Hepatocyte (in vitro differentiated cells): ENCODE measurements around the gene ATP8A2. TPM values are rescaled to one million over a fixed set of nuclear protein-coding genes. Genes with fewer than 3 reads are reported as not detected.

Experiments
- DNase-seq: peaks from one replicate; pipeline ENCODE4 v3.0.0-alpha.2; 2016; ENCODE audit warnings: low spot score
- H2AFZ ChIP-seq: fragments of 200-600 bp; sonication (generic); 2 replicates; pipeline ENCODE4 v1.6.0; 2016; ENCODE audit warnings: antibody characterized with exemption, mild to moderate bottlenecking
- H3K27ac ChIP-seq: fragments of 200-600 bp; sonication (generic); 2 replicates; pipeline ENCODE4 v1.5.1; 2016; ENCODE audit warnings: mild to moderate bottlenecking
- H3K27me3 ChIP-seq: fragments of 200-600 bp; sonication (generic); 2 replicates; pipeline ENCODE4 v1.6.1; 2016
- H3K36me3 ChIP-seq: fragments of 200-600 bp; sonication (generic); replicated peaks from 2 replicates; pipeline ENCODE4 v1.5.1; 2016; ENCODE audit warnings: low read depth; ENCODE audit not compliant: insufficient read depth
- H3K4me1 ChIP-seq: fragments of 200-600 bp; sonication (generic); 2 replicates; pipeline ENCODE4 v1.5.1; 2016; ENCODE audit warnings: mild to moderate bottlenecking, moderate library complexity; ENCODE audit not compliant: insufficient read depth
- H3K4me2 ChIP-seq: fragments of 200-600 bp; sonication (generic); 2 replicates; pipeline ENCODE4 v1.6.0; 2016
- H3K4me3 ChIP-seq: fragments of 200-600 bp; sonication (generic); 2 replicates; pipeline ENCODE4 v1.5.1; 2016; ENCODE audit warnings: mild to moderate bottlenecking
- H3K79me2 ChIP-seq: fragments of 200-600 bp; sonication (generic); 2 replicates; pipeline ENCODE4 v1.6.0; 2017; ENCODE audit warnings: mild to moderate bottlenecking
- H3K9me2 ChIP-seq: fragments of 200-600 bp; sonication (generic); replicated peaks from 2 replicates; pipeline ENCODE4 v1.6.0; 2017; ENCODE audit warnings: mild to moderate bottlenecking; ENCODE audit not compliant: insufficient read depth
- H3K9me3 ChIP-seq: fragments of 200-600 bp; sonication (generic); 2 replicates; pipeline ENCODE4 v1.5.1; 2016; ENCODE audit warnings: low read depth, mild to moderate bottlenecking
- H4K20me1 ChIP-seq: fragments of 200-600 bp; sonication (generic); 2 replicates; pipeline ENCODE4 v1.6.0; 2016; ENCODE audit warnings: mild to moderate bottlenecking; ENCODE audit not compliant: insufficient read depth, poor library complexity, severe bottlenecking
- EZH2 ChIP-seq: fragments of 200-600 bp; sonication (generic); IDR thresholded peaks from 2 replicates; pipeline ENCODE4 v1.6.1; 2016; ENCODE audit warnings: antibody characterized with exemption, mild to moderate bottlenecking, borderline replicate concordance
- EZH2phosphoT487 ChIP-seq: fragments of 200-600 bp; sonication (generic); IDR thresholded peaks from one replicate; pipeline ENCODE4 v1.6.1; 2018; ENCODE audit warnings: antibody characterized with exemption, mild to moderate bottlenecking, low read depth, moderate library complexity; ENCODE audit not compliant: unreplicated experiment, severe bottlenecking
- WGBS: methylation state at CpG from one replicate; pipeline ENCODE4 v1.1.6; 2016; ENCODE audit warnings: low lambda C conversion rate; ENCODE audit errors: missing lambda C conversion rate; 5-methylcytosine and 5-hydroxymethylcytosine counted together
- polyA plus RNA-seq: library from polyadenylated mRNA; unstranded; fragments of >200 nt; fragmentation: Nextera tagmentation; extraction: Ambion mirVana; gene quantifications from 2 replicates; pipeline ENCODE4 v1.2.1, GENCODE V29; 2016
- total RNA-seq: library from RNA; depleted of rRNA; stranded (reverse); fragments of >200 nt; gene quantifications from 2 replicates; pipeline ENCODE4 v1.2.3, GENCODE V29; 2014
- TF ChIP-seq, protein P1 (sequence below): fragments of 200-600 bp; sonication (generic); IDR thresholded peaks from 2 replicates; pipeline ENCODE4 v1.5.1; 2016; ENCODE audit warnings: antibody characterized with exemption, mild to moderate bottlenecking; ENCODE audit not compliant: poor library complexity

ATP8A2 gene
- total and polyA plus RNA-seq, 2 experiments from 2014 or later, result 2.1 to 3.1 TPM

DNA sequence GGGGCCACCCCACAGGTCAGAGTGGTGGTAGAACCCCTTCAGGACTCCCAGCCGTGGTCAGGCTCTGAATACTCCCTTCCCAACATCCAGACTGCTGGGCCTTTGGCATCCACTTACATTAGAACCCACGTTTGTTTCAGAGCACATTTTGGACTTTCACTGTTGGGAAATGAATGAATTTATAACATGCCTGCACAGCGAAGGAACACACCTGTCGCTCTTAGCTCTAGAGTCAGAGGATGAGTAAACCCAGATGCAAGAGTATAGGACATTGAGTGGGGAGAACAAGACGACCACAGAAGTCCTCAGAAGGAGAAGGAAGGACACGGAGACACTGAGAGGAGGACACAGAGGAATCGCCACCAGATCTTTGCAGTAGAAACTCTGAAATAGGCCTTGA, 649.1 kb downstream of the ATP8A2 start:
- TF ChIP-seq, protein P1, sequence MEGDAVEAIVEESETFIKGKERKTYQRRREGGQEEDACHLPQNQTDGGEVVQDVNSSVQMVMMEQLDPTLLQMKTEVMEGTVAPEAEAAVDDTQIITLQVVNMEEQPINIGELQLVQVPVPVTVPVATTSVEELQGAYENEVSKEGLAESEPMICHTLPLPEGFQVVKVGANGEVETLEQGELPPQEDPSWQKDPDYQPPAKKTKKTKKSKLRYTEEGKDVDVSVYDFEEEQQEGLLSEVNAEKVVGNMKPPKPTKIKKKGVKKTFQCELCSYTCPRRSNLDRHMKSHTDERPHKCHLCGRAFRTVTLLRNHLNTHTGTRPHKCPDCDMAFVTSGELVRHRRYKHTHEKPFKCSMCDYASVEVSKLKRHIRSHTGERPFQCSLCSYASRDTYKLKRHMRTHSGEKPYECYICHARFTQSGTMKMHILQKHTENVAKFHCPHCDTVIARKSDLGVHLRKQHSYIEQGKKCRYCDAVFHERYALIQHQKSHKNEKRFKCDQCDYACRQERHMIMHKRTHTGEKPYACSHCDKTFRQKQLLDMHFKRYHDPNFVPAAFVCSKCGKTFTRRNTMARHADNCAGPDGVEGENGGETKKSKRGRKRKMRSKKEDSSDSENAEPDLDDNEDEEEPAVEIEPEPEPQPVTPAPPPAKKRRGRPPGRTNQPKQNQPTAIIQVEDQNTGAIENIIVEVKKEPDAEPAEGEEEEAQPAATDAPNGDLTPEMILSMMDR, result no peak
- TF ChIP-seq EZH2, result no peak
- no peak for TF ChIP-seq EZH2phosphoT487
- Histone ChIP-seq H2AFZ (no peak overlapping the region), H3K27me3 (no peaks in the 10 kb centered on the region), H3K9me3 (no peaks in the 10 kb centered on the region), H3K79me2 (no peaks in the 10 kb centered on the region), H3K9me2 (no peaks in the 10 kb centered on the region), H3K36me3 (no peaks in the 10 kb centered on the region), H3K27ac (no peak overlapping the region), H4K20me1 (no peaks in the 10 kb centered on the region), H3K4me1 (peaks cover 16% of the 10 kb centered on the region), H3K4me2 (no peak overlapping the region), H3K4me3 (no peak overlapping the region)
- no peak for DNase-seq
- 85% methylated on average over 7 of the region's 7 CpGs for WGBS

DNA sequence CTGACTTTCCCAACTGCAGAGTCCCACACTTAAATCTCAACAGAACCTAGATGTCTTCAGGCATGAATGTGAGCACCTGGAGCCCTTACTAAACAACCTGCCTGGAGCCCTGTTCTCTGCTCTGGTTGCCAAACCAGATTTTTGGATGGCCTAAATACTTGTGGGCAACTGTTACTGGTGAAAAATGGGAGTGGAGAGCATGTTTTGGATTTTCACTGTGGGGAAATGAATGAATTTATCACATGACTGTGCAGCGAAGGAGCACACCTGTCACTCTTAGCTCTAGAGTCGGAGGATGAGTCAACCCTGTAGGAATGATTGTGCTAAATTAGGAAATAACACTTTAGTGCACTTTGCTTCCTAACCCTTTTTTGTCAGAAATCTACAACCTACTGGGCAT, 649.7 kb downstream of the ATP8A2 start:
- TF ChIP-seq EZH2 (no peak), EZH2phosphoT487 (no peak)
- TF ChIP-seq, protein P1, result no peak
- H3K4me1 ChIP-seq, result peaks cover 16% of the 10 kb centered on the region
- H3K79me2 ChIP-seq, result no peaks in the 10 kb centered on the region
- no peak overlapping the region for H3K4me2 ChIP-seq
- no peaks in the 10 kb centered on the region for H3K9me2 ChIP-seq
- no peaks in the 10 kb centered on the region for H3K9me3 ChIP-seq
- no peaks in the 10 kb centered on the region for H4K20me1 ChIP-seq
- 71% methylated on average over 2 of the region's 2 CpGs for WGBS
- H3K27ac ChIP-seq, result no peak overlapping the region
- no peaks in the 10 kb centered on the region for H3K36me3 ChIP-seq
- H2AFZ ChIP-seq, result no peak overlapping the region
- DNase-seq, result no peak
- no peaks in the 10 kb centered on the region for H3K27me3 ChIP-seq
- no peak overlapping the region for H3K4me3 ChIP-seq

DNA sequence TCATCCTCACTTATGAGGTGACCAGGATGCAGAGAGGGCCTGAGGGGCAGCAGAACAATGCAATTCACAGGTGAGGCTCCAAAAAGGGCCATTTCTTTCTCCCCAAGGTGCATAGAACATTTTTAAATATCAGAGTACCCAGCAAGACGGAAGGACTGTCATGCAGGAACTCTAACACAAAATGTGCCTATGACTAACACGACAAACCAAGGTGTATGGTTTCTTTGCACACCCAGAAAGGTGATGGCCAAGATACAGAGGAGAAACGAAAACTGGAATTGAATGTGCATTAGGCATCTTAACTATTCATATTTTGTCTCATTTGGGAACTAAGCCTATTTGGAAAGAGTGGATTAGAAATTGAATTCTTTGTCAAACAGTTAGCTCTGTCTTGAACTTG, 650.2 kb downstream of the ATP8A2 start:
- 86% methylated on average over 3 of the region's 3 CpGs for WGBS
- DNase-seq, result no peak
- Histone ChIP-seq H3K9me3 (no peaks in the 10 kb centered on the region), H3K9me2 (no peaks in the 10 kb centered on the region), H3K4me1 (peaks cover 16% of the 10 kb centered on the region), H3K79me2 (no peaks in the 10 kb centered on the region), H2AFZ (no peak overlapping the region), H4K20me1 (no peaks in the 10 kb centered on the region), H3K4me2 (no peak overlapping the region), H3K27me3 (no peaks in the 10 kb centered on the region), H3K36me3 (no peaks in the 10 kb centered on the region), H3K27ac (no peak overlapping the region), H3K4me3 (no peak overlapping the region)
- TF ChIP-seq, protein P1, result no peak
- TF ChIP-seq EZH2phosphoT487 (no peak), EZH2 (no peak)
